HCT116 (cell line): ENCODE results near the gene OBSCN.

Experiments
- EGR1 ChIP-seq: IDR thresholded peaks from 2 replicates; pipeline ENCODE4 v1.6.1; 2012; ENCODE audit warnings: low read depth
- ELF1 ChIP-seq: IDR thresholded peaks from 2 replicates; pipeline ENCODE4 v1.6.1; 2012; ENCODE audit warnings: low read depth, borderline replicate concordance
- EZH2 ChIP-seq: fragments of 200-600 bp; sonication (generic); IDR thresholded peaks from 2 replicates; pipeline ENCODE4 v1.6.1; 2017; ENCODE audit warnings: antibody characterized with exemption, mixed run types
- EZH2phosphoT487 ChIP-seq: fragments of 200-600 bp; IDR thresholded peaks from 2 replicates; pipeline ENCODE4 v1.6.1; 2018; ENCODE audit warnings: antibody characterized with exemption, borderline replicate concordance
- FOSL1 ChIP-seq: IDR thresholded peaks from 2 replicates; pipeline ENCODE4 v1.6.1; 2012; ENCODE audit warnings: low read depth
- JUND ChIP-seq: IDR thresholded peaks from 2 replicates; pipeline ENCODE4 v1.6.1; 2012
- POLR2A ChIP-seq: IDR thresholded peaks from 2 replicates; pipeline ENCODE4 v1.7.0; 2011; ENCODE audit warnings: borderline replicate concordance; ENCODE audit not compliant: insufficient read depth, insufficient read length; ENCODE audit errors: extremely low read depth
- POLR2AphosphoS5 ChIP-seq: IDR thresholded peaks from 2 replicates; pipeline ENCODE4 v1.6.1; 2011; ENCODE audit warnings: mild to moderate bottlenecking, low read depth, low read length, moderate library complexity
- RAD21 ChIP-seq: IDR thresholded peaks from 2 replicates; pipeline ENCODE4 v1.6.1; 2012; ENCODE audit warnings: low read depth, mild to moderate bottlenecking
- SRF ChIP-seq: IDR thresholded peaks from 2 replicates; pipeline ENCODE4 v1.6.1; 2012; ENCODE audit warnings: low read depth
- TF ChIP-seq, protein P1 (sequence below), 3 experiments: fragments of 200-600 bp in 1 of 3; sonication (generic) in 1 of 3; IDR thresholded peaks in 2 of 3; conservative IDR thresholded peaks in 1 of 3; 2 replicates each; pipeline ENCODE4 v1.5.1; 2012 to 2017; ENCODE audit warnings: low read depth in 2 of 3, low read length in 2 of 3, antibody characterized with exemption in 1 of 3, borderline replicate concordance in 1 of 3, control low read depth in 1 of 3, mild to moderate bottlenecking in 1 of 3, mixed read lengths in 1 of 3, mixed run types in 1 of 3, moderate library complexity in 1 of 3; ENCODE audit not compliant: insufficient read depth in 1 of 3
- TF ChIP-seq, protein P2 (sequence below): IDR thresholded peaks from 2 replicates; pipeline ENCODE4 v1.6.1; 2012; ENCODE audit warnings: low read depth

DNA sequence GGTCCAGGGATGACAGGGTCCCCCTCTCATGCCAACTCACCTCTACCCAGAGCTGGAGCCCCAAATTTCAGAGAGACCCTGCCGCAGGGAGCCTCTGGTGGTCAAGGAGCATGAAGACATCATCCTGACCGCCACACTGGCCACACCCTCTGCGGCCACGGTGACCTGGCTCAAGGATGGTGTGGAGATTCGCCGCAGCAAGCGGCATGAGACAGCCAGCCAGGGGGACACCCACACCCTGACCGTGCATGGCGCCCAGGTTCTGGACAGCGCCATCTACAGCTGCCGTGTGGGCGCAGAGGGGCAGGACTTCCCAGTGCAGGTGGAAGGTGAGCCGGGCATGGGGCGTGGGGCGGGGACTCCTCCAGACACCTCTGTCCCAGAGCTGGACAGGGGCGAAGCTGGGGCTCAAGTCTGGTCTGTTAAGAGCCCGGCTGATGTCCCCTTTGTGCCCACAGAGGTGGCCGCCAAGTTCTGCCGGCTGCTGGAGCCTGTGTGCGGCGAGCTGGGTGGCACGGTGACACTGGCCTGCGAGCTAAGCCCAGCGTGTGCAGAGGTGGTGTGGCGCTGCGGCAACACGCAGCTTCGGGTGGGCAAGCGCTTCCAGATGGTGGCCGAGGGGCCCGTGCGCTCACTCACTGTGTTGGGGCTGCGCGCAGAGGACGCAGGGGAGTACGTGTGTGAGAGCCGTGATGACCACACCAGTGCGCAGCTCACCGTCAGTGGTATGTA lies 66.0 kb downstream of the OBSCN start:
- TF ChIP-seq ELF1 = no peak
- TF ChIP-seq, protein P1, sequence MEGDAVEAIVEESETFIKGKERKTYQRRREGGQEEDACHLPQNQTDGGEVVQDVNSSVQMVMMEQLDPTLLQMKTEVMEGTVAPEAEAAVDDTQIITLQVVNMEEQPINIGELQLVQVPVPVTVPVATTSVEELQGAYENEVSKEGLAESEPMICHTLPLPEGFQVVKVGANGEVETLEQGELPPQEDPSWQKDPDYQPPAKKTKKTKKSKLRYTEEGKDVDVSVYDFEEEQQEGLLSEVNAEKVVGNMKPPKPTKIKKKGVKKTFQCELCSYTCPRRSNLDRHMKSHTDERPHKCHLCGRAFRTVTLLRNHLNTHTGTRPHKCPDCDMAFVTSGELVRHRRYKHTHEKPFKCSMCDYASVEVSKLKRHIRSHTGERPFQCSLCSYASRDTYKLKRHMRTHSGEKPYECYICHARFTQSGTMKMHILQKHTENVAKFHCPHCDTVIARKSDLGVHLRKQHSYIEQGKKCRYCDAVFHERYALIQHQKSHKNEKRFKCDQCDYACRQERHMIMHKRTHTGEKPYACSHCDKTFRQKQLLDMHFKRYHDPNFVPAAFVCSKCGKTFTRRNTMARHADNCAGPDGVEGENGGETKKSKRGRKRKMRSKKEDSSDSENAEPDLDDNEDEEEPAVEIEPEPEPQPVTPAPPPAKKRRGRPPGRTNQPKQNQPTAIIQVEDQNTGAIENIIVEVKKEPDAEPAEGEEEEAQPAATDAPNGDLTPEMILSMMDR (IDR thresholded peaks at IDR 0.05 in 2 of 3, conservative IDR thresholded peaks at IDR 0.05 in 1 of 3; ENCODE audit: borderline replicate concordance in 1 of 3, insufficient read depth in 1 of 3, low read depth in 2 of 3, low read length in 2 of 3) = peak in 1 of 3 experiments; percentile 10; a peak in 2 of 6 replicates
- TF ChIP-seq EGR1 = no peak
- no peak for TF ChIP-seq POLR2A
- no peak for TF ChIP-seq RAD21
- no peak for TF ChIP-seq POLR2AphosphoS5
- TF ChIP-seq EZH2 = no peak
- no peak for TF ChIP-seq EZH2phosphoT487
- TF ChIP-seq, protein P2, sequence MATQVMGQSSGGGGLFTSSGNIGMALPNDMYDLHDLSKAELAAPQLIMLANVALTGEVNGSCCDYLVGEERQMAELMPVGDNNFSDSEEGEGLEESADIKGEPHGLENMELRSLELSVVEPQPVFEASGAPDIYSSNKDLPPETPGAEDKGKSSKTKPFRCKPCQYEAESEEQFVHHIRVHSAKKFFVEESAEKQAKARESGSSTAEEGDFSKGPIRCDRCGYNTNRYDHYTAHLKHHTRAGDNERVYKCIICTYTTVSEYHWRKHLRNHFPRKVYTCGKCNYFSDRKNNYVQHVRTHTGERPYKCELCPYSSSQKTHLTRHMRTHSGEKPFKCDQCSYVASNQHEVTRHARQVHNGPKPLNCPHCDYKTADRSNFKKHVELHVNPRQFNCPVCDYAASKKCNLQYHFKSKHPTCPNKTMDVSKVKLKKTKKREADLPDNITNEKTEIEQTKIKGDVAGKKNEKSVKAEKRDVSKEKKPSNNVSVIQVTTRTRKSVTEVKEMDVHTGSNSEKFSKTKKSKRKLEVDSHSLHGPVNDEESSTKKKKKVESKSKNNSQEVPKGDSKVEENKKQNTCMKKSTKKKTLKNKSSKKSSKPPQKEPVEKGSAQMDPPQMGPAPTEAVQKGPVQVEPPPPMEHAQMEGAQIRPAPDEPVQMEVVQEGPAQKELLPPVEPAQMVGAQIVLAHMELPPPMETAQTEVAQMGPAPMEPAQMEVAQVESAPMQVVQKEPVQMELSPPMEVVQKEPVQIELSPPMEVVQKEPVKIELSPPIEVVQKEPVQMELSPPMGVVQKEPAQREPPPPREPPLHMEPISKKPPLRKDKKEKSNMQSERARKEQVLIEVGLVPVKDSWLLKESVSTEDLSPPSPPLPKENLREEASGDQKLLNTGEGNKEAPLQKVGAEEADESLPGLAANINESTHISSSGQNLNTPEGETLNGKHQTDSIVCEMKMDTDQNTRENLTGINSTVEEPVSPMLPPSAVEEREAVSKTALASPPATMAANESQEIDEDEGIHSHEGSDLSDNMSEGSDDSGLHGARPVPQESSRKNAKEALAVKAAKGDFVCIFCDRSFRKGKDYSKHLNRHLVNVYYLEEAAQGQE = no peak
- TF ChIP-seq FOSL1 = no peak
- no peak for TF ChIP-seq SRF
- no peak for TF ChIP-seq JUND
